IMR-90 (cell line): ENCODE data around the gene PAWR. TPM values are rescaled to one million over a fixed set of nuclear protein-coding genes. Genes with fewer than 3 reads are reported as not detected.

Source experiments
- ATAC-seq: fragments of 200-7000 bp; cut with Tn5 transposase; 2 replicates; pipeline ENCODE4 v1.9.1; 2020; ENCODE audit warnings: low read depth, mild to moderate bottlenecking, moderate library complexity
- BruUV-seq: library from RNA; stranded (reverse); fragments of 400-500 nt; replicated peaks from 2 replicates; lab custom pipeline; 2021; lab: Mats Ljungman, UMichigan
- CTCF ChIA-PET: fragments of 300-600 bp; formaldehyde crosslinking; extraction: SDS; loops from one replicate; lab custom pipeline; 2021; ENCODE audit warnings: antibody characterized with exemption; lab: Yijun Ruan, JAX
- POLR2A ChIA-PET: fragments of 300-600 bp; sonication (Branson Sonifier 250); formaldehyde crosslinking; loops from one replicate; lab custom pipeline; 2022; ENCODE audit warnings: antibody characterized with exemption; ENCODE audit not compliant: unreplicated experiment; lab: Charles Lee
- DNase-seq: peaks from one replicate; pipeline ENCODE4 v3.0.0; 2013
- H2AFZ ChIP-seq: replicated peaks from 2 replicates; pipeline ENCODE3; 2013; ENCODE audit warnings: low read length, mild to moderate bottlenecking; ENCODE audit not compliant: poor library complexity
- H2AK5ac ChIP-seq: 2 replicates; pipeline ENCODE4 v1.6.1; 2013; ENCODE audit warnings: low read depth, low read length, inconsistent platforms
- H2AK9ac ChIP-seq: replicated peaks from 2 replicates; pipeline ENCODE3; 2013; ENCODE audit warnings: mild to moderate bottlenecking, low read depth, low read length, moderate library complexity; ENCODE audit not compliant: poor library complexity
- H2BK120ac ChIP-seq: 2 replicates; pipeline ENCODE4 v1.6.1; 2013; ENCODE audit warnings: low read depth, low read length, inconsistent platforms
- H2BK15ac ChIP-seq: 3 replicates; pipeline ENCODE4 v1.6.1; 2013; ENCODE audit warnings: low read depth, low read length, inconsistent platforms
- H2BK20ac ChIP-seq: 2 replicates; pipeline ENCODE4 v1.6.1; 2013; ENCODE audit warnings: low read depth, mild to moderate bottlenecking, inconsistent platforms, low read length, moderate library complexity
- H2BK5ac ChIP-seq: 2 replicates; pipeline ENCODE4 v1.6.1; 2013; ENCODE audit warnings: mild to moderate bottlenecking, low read depth, low read length, inconsistent platforms; ENCODE audit not compliant: poor library complexity, severe bottlenecking
- H3K14ac ChIP-seq: replicated peaks from 2 replicates; pipeline ENCODE4 v1.6.1; 2013; ENCODE audit warnings: low read depth, low read length, inconsistent platforms
- H3K18ac ChIP-seq: 2 replicates; pipeline ENCODE4 v1.6.1; 2013; ENCODE audit warnings: low read depth, low read length, control low read depth
- H3K23ac ChIP-seq: 2 replicates; pipeline ENCODE4 v1.6.1; 2013; ENCODE audit warnings: low read depth, low read length, inconsistent platforms
- H3K27ac ChIP-seq: 2 replicates; pipeline ENCODE4 v1.5.1; 2013; ENCODE audit warnings: mild to moderate bottlenecking, control low read depth, low read length; ENCODE audit not compliant: insufficient read depth
- H3K27me3 ChIP-seq: 2 replicates; pipeline ENCODE4 v1.6.1; 2013; ENCODE audit warnings: low read length; ENCODE audit not compliant: control insufficient read depth, insufficient read depth
- H3K36me3 ChIP-seq: 2 replicates; pipeline ENCODE4 v1.6.1; 2013; ENCODE audit warnings: low read length, mixed read lengths; ENCODE audit not compliant: control insufficient read depth, insufficient read depth
- H3K4ac ChIP-seq: 2 replicates; pipeline ENCODE4 v1.6.1; 2013; ENCODE audit warnings: low read depth, low read length, inconsistent platforms
- H3K4me1 ChIP-seq: 2 replicates; pipeline ENCODE4 v1.6.1; 2013; ENCODE audit warnings: low read length, mixed read lengths; ENCODE audit not compliant: control insufficient read depth, insufficient read depth
- H3K4me2 ChIP-seq: 2 replicates; pipeline ENCODE4 v1.6.1; 2013; ENCODE audit warnings: low read depth, mild to moderate bottlenecking, control low read depth, low read length, moderate library complexity
- H3K4me3 ChIP-seq: 2 replicates; pipeline ENCODE4 v1.5.1; 2013; ENCODE audit warnings: low read depth, mild to moderate bottlenecking, control low read depth, low read length, moderate library complexity; ENCODE audit not compliant: insufficient read depth
- H3K56ac ChIP-seq: 2 replicates; pipeline ENCODE4 v1.6.1; 2013; ENCODE audit warnings: low read length, inconsistent platforms; ENCODE audit not compliant: insufficient read depth; ENCODE audit errors: extremely low read depth
- H3K79me1 ChIP-seq, 2 experiments: 2 replicates each; pipeline ENCODE4 v1.6.1; 2013; ENCODE audit warnings: low read length in 2 of 2, inconsistent platforms in 1 of 2, low read depth in 1 of 2
- H3K9ac ChIP-seq: 2 replicates; pipeline ENCODE4 v1.6.1; 2013; ENCODE audit warnings: low read depth, low read length, control low read depth
- H3K9me1 ChIP-seq: 2 replicates; pipeline ENCODE4 v1.6.1; 2013; ENCODE audit warnings: low read length, inconsistent platforms; ENCODE audit not compliant: insufficient read depth
- H3K9me3 ChIP-seq: 2 replicates; pipeline ENCODE4 v1.6.1; 2013; ENCODE audit warnings: low read length; ENCODE audit not compliant: control insufficient read depth, insufficient read depth
- H4K20me1 ChIP-seq: 2 replicates; pipeline ENCODE4 v1.6.1; 2013; ENCODE audit warnings: low read length, inconsistent platforms; ENCODE audit not compliant: insufficient read depth
- H4K5ac ChIP-seq: 2 replicates; pipeline ENCODE4 v1.6.1; 2013; ENCODE audit warnings: mild to moderate bottlenecking, low read depth, low read length, control low read depth
- H4K8ac ChIP-seq, 2 experiments: 2 replicates each; pipeline ENCODE4 v1.6.1; 2013; ENCODE audit warnings: low read depth in 2 of 2, low read length in 2 of 2, control low read depth in 1 of 2, inconsistent platforms in 1 of 2
- H4K91ac ChIP-seq: 2 replicates; pipeline ENCODE4 v1.6.1; 2013; ENCODE audit warnings: low read depth, low read length, inconsistent platforms; ENCODE audit not compliant: insufficient read depth
- CEBPB ChIP-seq: IDR thresholded peaks from 2 replicates; pipeline ENCODE4 v1.6.1; 2012; ENCODE audit warnings: low read depth, low read length, improper control_type of control experiment
- FOS ChIP-seq: fragments of 150-350 bp; IDR thresholded peaks from 2 replicates; pipeline ENCODE4 v1.6.1; 2016; ENCODE audit warnings: low read depth, low read length
- MAFK ChIP-seq: IDR thresholded peaks from 2 replicates; pipeline ENCODE4 v1.6.1; 2012; ENCODE audit warnings: low read depth, low read length, improper control_type of control experiment
- MAZ ChIP-seq: IDR thresholded peaks from 2 replicates; pipeline ENCODE4 v1.6.1; 2012; ENCODE audit warnings: low read depth, mild to moderate bottlenecking, low read length, improper control_type of control experiment, moderate library complexity, borderline replicate concordance
- MXI1 ChIP-seq: IDR thresholded peaks from 2 replicates; pipeline ENCODE4 v1.6.1; 2012; ENCODE audit warnings: low read depth, mild to moderate bottlenecking, low read length, moderate library complexity, borderline replicate concordance
- NFE2L2 ChIP-seq: fragments of 150-350 bp; IDR thresholded peaks from 2 replicates; pipeline ENCODE4 v1.6.1; 2016; ENCODE audit warnings: low read depth, mild to moderate bottlenecking, low read length
- RAD21 ChIP-seq: IDR thresholded peaks from 2 replicates; pipeline ENCODE4 v1.6.1; 2012; ENCODE audit warnings: low read length, improper control_type of control experiment
- RCOR1 ChIP-seq: IDR thresholded peaks from 2 replicates; pipeline ENCODE4 v1.6.1; 2012; ENCODE audit warnings: mild to moderate bottlenecking, low read length, improper control_type of control experiment; ENCODE audit not compliant: insufficient replicate concordance
- WGBS, 2 experiments: methylation state at CpG; one replicate each; pipeline versions ENCODE4 v1.1.5 to v1.1.7; 2013; ENCODE audit warnings: missing lambda C conversion rate in 2 of 2; ENCODE audit not compliant: insufficient read length in 1 of 2; ENCODE audit errors: extremely low coverage in 2 of 2; 5-methylcytosine and 5-hydroxymethylcytosine counted together
- dilution Hi-C: fragments of 300-500 bp; cut with HindIII; formaldehyde crosslinking; loops from one replicate; pipeline ENCODE4 v1.14.3; 2018; ENCODE audit warnings: low sequenced_read_pairs; ENCODE audit not compliant: unreplicated experiment
- in situ Hi-C: fragments of 300-500 bp; cut with MboI; formaldehyde crosslinking; loops from 3 replicates; pipeline ENCODE4 v1.14.3; 2019; ENCODE audit warnings: low sequenced_read_pairs, inconsistent platforms, mixed read lengths
- intact Hi-C: fragments of 100-400 bp; cut with micrococcal nuclease; formaldehyde crosslinking; loops from 2 replicates; pipeline ENCODE4 v1.10.0; 2022
- polyA plus RNA-seq, 3 experiments: library from polyadenylated mRNA; depleted of rRNA; stranded (reverse); fragments of >200 nt; gene quantifications; 2 replicates each; pipeline ENCODE4 v1.2.3, GENCODE V29; 2012; ENCODE audit warnings: low replicate concordance in 1 of 3
- total RNA-seq: library from RNA; depleted of rRNA; stranded (reverse); fragments of >200 nt; gene quantifications from 2 replicates; pipeline ENCODE4 v1.2.3, GENCODE V29; 2012
- TF ChIP-seq, protein P1 (sequence below): fragments of 150-350 bp; IDR thresholded peaks from 2 replicates; pipeline ENCODE4 v1.6.1; 2016; ENCODE audit warnings: low read depth, mild to moderate bottlenecking, low read length, moderate library complexity, borderline replicate concordance

Gene PAWR
- total and polyA plus RNA-seq, 2 of the 4 experiments (the other 2 are of a cell fraction), result 13.2 to 13.6 TPM

DNA sequence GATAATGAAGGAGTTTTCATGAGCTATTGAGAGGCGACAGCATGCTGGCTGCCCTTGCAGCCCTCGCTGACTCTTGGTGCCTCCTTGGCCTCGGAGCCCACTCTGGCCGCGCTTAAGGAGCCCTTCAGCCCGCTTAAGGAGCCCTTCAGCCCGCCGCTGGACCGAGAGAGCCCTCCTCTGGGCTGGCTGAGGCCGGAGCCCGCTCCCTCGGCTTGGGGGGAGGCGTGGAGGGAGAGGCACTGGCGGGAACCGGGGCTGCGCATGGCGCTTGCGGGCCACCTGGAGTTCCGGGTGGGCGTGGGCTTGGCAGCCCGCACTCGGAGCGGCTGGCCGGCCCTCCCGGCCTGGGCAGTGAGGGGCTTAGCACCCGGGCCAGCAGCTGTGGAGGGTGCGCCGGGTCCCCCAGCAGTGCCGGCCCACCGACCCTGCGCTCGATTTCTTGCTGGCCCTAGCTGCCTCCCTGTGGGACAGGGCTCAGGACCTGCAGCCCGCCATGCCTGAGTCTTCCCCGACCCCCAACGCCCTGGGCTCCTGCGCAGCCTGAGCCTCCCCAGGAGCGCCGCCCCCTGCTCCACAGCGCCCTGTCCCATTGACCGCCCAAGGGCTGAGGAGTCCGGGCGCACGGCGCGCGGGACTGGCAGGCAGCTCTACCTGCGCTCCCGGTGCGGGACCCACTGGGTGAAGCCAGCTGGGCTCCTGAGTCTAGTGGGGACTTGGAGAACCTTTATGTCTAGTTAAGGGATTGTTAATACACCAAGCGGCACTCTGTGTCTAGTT lies 20.1 kb upstream of the PAWR start:
- no peak overlapping the region for H3K9ac ChIP-seq
- H3K36me3 ChIP-seq, result no peaks in the 10 kb centered on the region
- POLR2A ChIA-PET, result no interaction called here
- no peak overlapping the region for H2BK120ac ChIP-seq
- no peak overlapping the region for H3K4me2 ChIP-seq
- no peak overlapping the region for H2AFZ ChIP-seq
- CTCF ChIA-PET, result no interaction called here
- WGBS, 2 experiments, result 80% methylated on average over 34 of the region's 50 CpGs; no CpG with 5 or more reads in 1 of the 2 experiments
- H3K14ac ChIP-seq, result no peak overlapping the region
- no peak overlapping the region for H3K23ac ChIP-seq
- H2AK9ac ChIP-seq, result no peak overlapping the region
- H2BK5ac ChIP-seq, result no peak overlapping the region
- H3K4me1 ChIP-seq, result no peaks in the 10 kb centered on the region
- no peak overlapping the region for H3K56ac ChIP-seq
- dilution Hi-C loops, result no loop called here
- no peak overlapping the region for H3K4me3 ChIP-seq
- DNase-seq (no peak), ATAC-seq (no peak)
- no peaks in the 10 kb centered on the region for H3K27me3 ChIP-seq
- no TSS peak for BruUV-seq
- H4K91ac ChIP-seq, result no peak overlapping the region
- TF ChIP-seq MXI1 (no peak), NFE2L2 (no peak), FOS (no peak), CEBPB (no peak), RAD21 (no peak), MAZ (no peak), MAFK (no peak), RCOR1 (no peak)
- TF ChIP-seq, protein P1, sequence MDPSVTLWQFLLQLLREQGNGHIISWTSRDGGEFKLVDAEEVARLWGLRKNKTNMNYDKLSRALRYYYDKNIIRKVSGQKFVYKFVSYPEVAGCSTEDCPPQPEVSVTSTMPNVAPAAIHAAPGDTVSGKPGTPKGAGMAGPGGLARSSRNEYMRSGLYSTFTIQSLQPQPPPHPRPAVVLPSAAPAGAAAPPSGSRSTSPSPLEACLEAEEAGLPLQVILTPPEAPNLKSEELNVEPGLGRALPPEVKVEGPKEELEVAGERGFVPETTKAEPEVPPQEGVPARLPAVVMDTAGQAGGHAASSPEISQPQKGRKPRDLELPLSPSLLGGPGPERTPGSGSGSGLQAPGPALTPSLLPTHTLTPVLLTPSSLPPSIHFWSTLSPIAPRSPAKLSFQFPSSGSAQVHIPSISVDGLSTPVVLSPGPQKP, result no peak
- intact Hi-C loops, result no loop called here
- H3K9me1 ChIP-seq, result no peaks in the 10 kb centered on the region
- no peaks in the 10 kb centered on the region for H3K9me3 ChIP-seq
- H3K18ac ChIP-seq, result no peak overlapping the region
- H3K27ac ChIP-seq, result no peak overlapping the region
- H4K20me1 ChIP-seq, result no peaks in the 10 kb centered on the region
- no peak overlapping the region for H2BK15ac ChIP-seq
- no peaks in the 10 kb centered on the region for H3K79me1 ChIP-seq
- no peak overlapping the region for H4K5ac ChIP-seq
- H3K4ac ChIP-seq, result no peak overlapping the region
- no peak overlapping the region for H4K8ac ChIP-seq
- no peak overlapping the region for H2AK5ac ChIP-seq
- H2BK20ac ChIP-seq, result no peak overlapping the region
- in situ Hi-C loops, result no loop called here
